Stromal cell of bone marrow (primary cell): ENCODE results near the gene EFCAB5.
"Not testable (repeated sequence)": the region's sequence is repeated elsewhere in the genome, so short reads cannot be mapped to it uniquely, and the experiment has no call there.

ENCODE experiments used
- DNase-seq: peaks from one replicate; pipeline ENCODE4 v3.0.0-alpha.2; 2012; ENCODE audit warnings: low read depth

The EFCAB5 gene

GRCh38 chr17:29941334-29941733, at the start of gene EFCAB5:
TSS of gene EFCAB5 (plus strand) at chr17:29941634. CDS start at chr17:29941797, 163 bp downstream.
- DNase-seq: no peak

- no peak for DNase-seq
Measured at GRCh38 chr17:29892201-29892600, 49.2 kb upstream of the EFCAB5 start.

GRCh38 chr17:29897136-29897535, 44.3 kb upstream of the EFCAB5 start:
- not testable (repeated sequence) for DNase-seq

- no peak for DNase-seq
Measured at GRCh38 chr17:29903471-29903870, 38.0 kb upstream of the EFCAB5 start.

- DNase-seq: no peak
Measured at GRCh38 chr17:29905086-29905878, 36.2 kb upstream of the EFCAB5 start.

GRCh38 chr17:29905879-29906167, 35.6 kb upstream of the EFCAB5 start:
- no peak for DNase-seq

- DNase-seq: no peak
Measured at GRCh38 chr17:29906969-29907368, 34.5 kb upstream of the EFCAB5 start.

GRCh38 chr17:29909236-29910003, 32.0 kb upstream of the EFCAB5 start:
- DNase-seq: no peak

- DNase-seq: no peak
Measured at GRCh38 chr17:29911641-29912177, 29.7 kb upstream of the EFCAB5 start.

GRCh38 chr17:29914819-29915537, 26.5 kb upstream of the EFCAB5 start:
- DNase-seq: no peak

GRCh38 chr17:29918016-29918415, 23.4 kb upstream of the EFCAB5 start:
- DNase-seq: no peak

- no peak for DNase-seq
Measured at GRCh38 chr17:29918922-29919856, 22.2 kb upstream of the EFCAB5 start.

- DNase-seq: no peak
Measured at GRCh38 chr17:29924786-29925185, 16.6 kb upstream of the EFCAB5 start.

- DNase-seq: no peak
Measured at GRCh38 chr17:29927546-29927945, 13.9 kb upstream of the EFCAB5 start.

- DNase-seq: no peak
Measured at GRCh38 chr17:29929006-29929532, 12.4 kb upstream of the EFCAB5 start.

GRCh38 chr17:29929533-29930408, 11.7 kb upstream of the EFCAB5 start, which contains the start of gene SSH2:
TSS of gene SSH2 (minus strand) at chr17:29930228. CDS start at chr17:29930000, 228 bp downstream.
- DNase-seq: peak; percentile 65

- no peak for DNase-seq
Measured at GRCh38 chr17:29930409-29931010, 10.9 kb upstream of the EFCAB5 start.

GRCh38 chr17:29931231-29931932, 10.1 kb upstream of the EFCAB5 start:
- peak; percentile 42 for DNase-seq

GRCh38 chr17:29933379-29933778, 8.1 kb upstream of the EFCAB5 start:
- no peak for DNase-seq
